Skeletal muscle satellite cell (primary cell): ENCODE results near the gene PLD3.

ENCODE experiments used
- H3K27me3 ChIP-seq: 2 replicates; pipeline ENCODE4 v1.7.0; 2013; ENCODE audit warnings: low read length; ENCODE audit not compliant: control insufficient read depth, insufficient read depth
- H3K36me3 ChIP-seq: 2 replicates; pipeline ENCODE4 v1.7.0; 2013; ENCODE audit warnings: mild to moderate bottlenecking, control low read depth, low read length; ENCODE audit not compliant: insufficient read depth
- H3K4me1 ChIP-seq: 2 replicates; pipeline ENCODE4 v1.7.0; 2013; ENCODE audit warnings: low read length; ENCODE audit not compliant: control insufficient read depth, insufficient read depth
- H3K4me2 ChIP-seq: 2 replicates; pipeline ENCODE4 v1.7.0; 2013; ENCODE audit warnings: mild to moderate bottlenecking, low read length
- H3K4me3 ChIP-seq: 2 replicates; pipeline ENCODE4 v1.7.0; 2013; ENCODE audit warnings: low read length
- H3K9ac ChIP-seq: 2 replicates; pipeline ENCODE4 v1.7.0; 2013; ENCODE audit warnings: mild to moderate bottlenecking, low read depth, low read length, moderate library complexity
- H3K9me3 ChIP-seq: replicated peaks from 2 replicates; pipeline ENCODE4 v1.7.0; 2013; ENCODE audit warnings: mild to moderate bottlenecking, control low read depth, low read length

PLD3 gene

GRCh38 chr19:40410030-40410389 lies 61.5 kb downstream of the PLD3 start:
- Histone ChIP-seq H3K9me3 (no peaks in the 10 kb centered on the region), H3K9ac (no peak overlapping the region), H3K4me2 (no peak overlapping the region), H3K36me3 (no peaks in the 10 kb centered on the region), H3K4me1 (peaks cover 7% of the 10 kb centered on the region), H3K4me3 (no peak overlapping the region), H3K27me3 (no peaks in the 10 kb centered on the region)

- H3K9ac ChIP-seq, result no peak overlapping the region
- no peaks in the 10 kb centered on the region for H3K27me3 ChIP-seq
- no peak overlapping the region for H3K4me2 ChIP-seq
- no peak overlapping the region for H3K4me3 ChIP-seq
- peaks cover 7% of the 10 kb centered on the region for H3K4me1 ChIP-seq
- H3K9me3 ChIP-seq, result no peaks in the 10 kb centered on the region
- H3K36me3 ChIP-seq, result no peaks in the 10 kb centered on the region
Observed at GRCh38 chr19:40411125-40411842, 62.8 kb downstream of the PLD3 start.

GRCh38 chr19:40411958-40412499 lies 63.5 kb downstream of the PLD3 start:
- H3K27me3 ChIP-seq, result no peaks in the 10 kb centered on the region
- H3K36me3 ChIP-seq, result no peaks in the 10 kb centered on the region
- H3K4me3 ChIP-seq, result no peak overlapping the region
- H3K4me1 ChIP-seq, result peaks cover 11% of the 10 kb centered on the region
- H3K4me2 ChIP-seq, result no peak overlapping the region
- H3K9ac ChIP-seq, result no peak overlapping the region
- H3K9me3 ChIP-seq, result no peaks in the 10 kb centered on the region

DNA sequence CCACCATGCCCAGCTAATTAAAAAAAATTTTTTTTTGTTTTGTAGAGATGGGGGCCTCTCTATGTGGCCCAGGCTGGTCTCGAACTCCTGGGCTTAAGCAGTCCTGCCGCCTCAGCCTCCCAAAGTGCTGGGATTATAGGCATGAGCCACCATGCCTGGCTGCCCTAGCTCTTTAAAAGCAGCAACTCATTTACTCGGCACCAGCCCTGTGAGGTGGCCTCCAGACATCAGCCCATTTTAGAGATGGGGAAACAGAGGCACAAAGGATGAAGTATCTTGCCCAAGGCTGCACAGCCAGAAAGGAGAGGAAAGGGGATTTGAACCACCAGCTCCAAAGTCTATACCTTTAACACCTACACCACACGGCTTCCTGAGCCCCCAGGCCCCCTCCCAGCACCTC lies 64.4 kb downstream of the PLD3 start:
- peaks cover 15% of the 10 kb centered on the region for H3K4me1 ChIP-seq
- H3K9me3 ChIP-seq, result no peaks in the 10 kb centered on the region
- H3K27me3 ChIP-seq, result no peaks in the 10 kb centered on the region
- no peaks in the 10 kb centered on the region for H3K36me3 ChIP-seq
- H3K9ac ChIP-seq, result no peak overlapping the region
- H3K4me3 ChIP-seq, result no peak overlapping the region
- H3K4me2 ChIP-seq, result no peak overlapping the region

DNA sequence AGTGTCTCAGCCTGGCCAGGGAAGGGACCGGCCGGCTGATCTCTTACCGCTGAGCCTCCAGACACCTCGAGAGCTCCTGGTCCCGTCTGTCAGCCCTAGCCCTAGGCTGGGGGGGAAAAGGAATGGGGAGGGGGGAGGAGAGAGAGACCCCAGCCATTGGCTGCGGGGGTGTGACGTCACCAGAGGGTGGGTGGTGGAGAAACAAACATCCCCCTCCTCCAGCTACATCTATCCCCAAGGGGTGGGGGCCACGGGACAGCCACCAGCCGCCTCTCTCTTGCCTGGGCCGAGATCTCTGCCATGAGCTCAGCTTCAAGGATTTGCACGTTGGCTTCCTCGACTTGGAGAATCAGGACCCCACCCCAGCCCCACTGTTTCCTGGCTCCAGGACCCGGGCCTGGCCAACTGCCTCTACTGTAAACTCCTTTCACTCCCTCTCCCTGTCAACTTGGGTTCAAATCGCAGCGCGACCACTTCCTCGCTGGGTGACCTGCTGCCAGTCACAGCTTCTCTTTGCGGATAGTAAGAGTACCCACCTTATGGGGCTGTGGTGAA lies 64.9 kb downstream of the PLD3 start, which contains the start of gene PRX:
Gene PRX, minus strand, starts transcription at position 88 of the 555 bp plus-strand sequence. CDS start 5,446 bp downstream, outside the sequence.
- no peak within 1 kb of the TSS for H3K4me3 ChIP-seq
- no peak within 1 kb of the TSS for H3K9ac ChIP-seq
- no peaks in the 10 kb centered on the region for H3K27me3 ChIP-seq
- H3K36me3 ChIP-seq, result no peaks in the 10 kb centered on the region
- H3K9me3 ChIP-seq, result no peaks in the 10 kb centered on the region
- peaks cover 15% of the 10 kb centered on the region for H3K4me1 ChIP-seq
- H3K4me2 ChIP-seq, result no peak within 1 kb of the TSS

GRCh38 chr19:40414542-40415535 lies 66.3 kb downstream of the PLD3 start:
- H3K4me1 ChIP-seq, result peaks cover 15% of the 10 kb centered on the region
- no peak overlapping the region for H3K4me2 ChIP-seq
- H3K36me3 ChIP-seq, result no peaks in the 10 kb centered on the region
- H3K4me3 ChIP-seq, result no peak overlapping the region
- H3K9me3 ChIP-seq, result no peaks in the 10 kb centered on the region
- H3K27me3 ChIP-seq, result no peaks in the 10 kb centered on the region
- H3K9ac ChIP-seq, result no peak overlapping the region

DNA sequence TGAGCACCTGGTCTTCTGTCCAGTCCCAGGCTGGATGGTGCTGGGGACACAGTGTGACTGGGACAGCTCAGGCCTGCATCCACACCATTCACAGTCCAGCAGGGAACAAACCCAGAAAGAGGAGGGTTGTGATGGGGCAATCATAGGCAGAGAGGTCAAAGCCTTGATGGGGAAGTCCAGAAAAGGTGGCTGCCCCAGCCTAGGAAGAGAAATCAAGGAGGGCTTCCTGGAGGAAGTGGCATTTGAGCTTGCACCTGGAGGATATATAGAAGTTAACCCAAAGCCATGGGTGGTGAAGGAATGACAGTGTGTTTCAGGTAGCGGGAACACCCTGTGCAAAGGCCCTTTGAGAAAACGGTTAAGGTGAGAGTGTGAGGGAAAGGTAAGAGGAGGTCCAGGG lies 67.3 kb downstream of the PLD3 start:
- Histone ChIP-seq H3K4me2 (no peak overlapping the region), H3K27me3 (no peaks in the 10 kb centered on the region), H3K4me1 (peaks cover 16% of the 10 kb centered on the region), H3K4me3 (no peak overlapping the region), H3K36me3 (no peaks in the 10 kb centered on the region), H3K9me3 (no peaks in the 10 kb centered on the region), H3K9ac (no peak overlapping the region)

DNA sequence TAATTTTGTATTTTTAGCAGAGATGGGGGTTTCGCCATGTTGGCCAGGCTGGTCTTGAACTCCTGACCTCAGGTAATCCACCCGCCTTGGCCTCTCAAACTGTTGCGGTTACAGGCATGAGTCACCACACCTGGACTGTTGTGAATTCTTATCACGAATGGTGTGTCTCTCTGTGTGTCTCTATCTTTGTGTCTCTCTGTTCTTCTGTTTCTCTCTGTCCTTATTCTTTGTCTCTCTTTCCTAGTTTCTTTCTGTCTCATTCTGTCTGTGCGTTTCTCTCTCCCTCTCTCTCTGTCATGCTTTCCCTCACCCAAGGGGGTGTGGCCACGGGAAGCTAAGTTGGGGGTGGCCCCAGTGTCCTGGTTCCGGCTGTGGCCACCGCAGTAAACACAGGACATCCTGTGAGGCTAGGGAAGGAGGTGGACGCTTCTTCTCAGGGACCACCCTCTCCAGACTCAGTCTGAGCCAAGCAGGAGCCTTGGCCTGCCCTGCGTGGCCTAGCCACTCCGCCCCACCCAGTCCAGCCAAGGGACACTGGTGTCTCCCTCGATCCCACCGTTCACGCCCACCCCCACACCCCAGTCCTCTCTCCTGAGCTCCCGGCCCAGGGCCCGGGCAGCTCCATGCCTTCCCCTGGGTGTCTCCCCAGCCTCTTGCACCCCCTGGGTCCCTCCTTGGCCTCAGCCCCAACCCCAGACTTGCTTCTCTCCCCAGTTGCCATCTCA lies 68.6 kb downstream of the PLD3 start:
- no peaks in the 10 kb centered on the region for H3K27me3 ChIP-seq
- H3K4me1 ChIP-seq, result peaks cover 18% of the 10 kb centered on the region
- H3K36me3 ChIP-seq, result peaks cover 1% of the 10 kb centered on the region
- H3K9ac ChIP-seq, result no peak overlapping the region
- H3K4me3 ChIP-seq, result no peak overlapping the region
- H3K4me2 ChIP-seq, result no peak overlapping the region
- H3K9me3 ChIP-seq, result no peaks in the 10 kb centered on the region

GRCh38 chr19:40417643-40417981 lies 69.1 kb downstream of the PLD3 start:
- H3K36me3 ChIP-seq, result peaks cover 7% of the 10 kb centered on the region
- H3K4me2 ChIP-seq, result no peak overlapping the region
- peaks cover 24% of the 10 kb centered on the region for H3K4me1 ChIP-seq
- H3K9ac ChIP-seq, result no peak overlapping the region
- no peaks in the 10 kb centered on the region for H3K27me3 ChIP-seq
- no peaks in the 10 kb centered on the region for H3K9me3 ChIP-seq
- no peak overlapping the region for H3K4me3 ChIP-seq

GRCh38 chr19:40418040-40418439 lies 69.5 kb downstream of the PLD3 start:
- Histone ChIP-seq H3K4me2 (no peak overlapping the region), H3K9ac (no peak overlapping the region), H3K4me1 (peaks cover 28% of the 10 kb centered on the region), H3K27me3 (no peaks in the 10 kb centered on the region), H3K9me3 (no peaks in the 10 kb centered on the region), H3K4me3 (no peak overlapping the region), H3K36me3 (peaks cover 11% of the 10 kb centered on the region)
